Astrocyte (in vitro differentiated cells and primary cell): ENCODE measurements around the gene ZNF532. TPM values are rescaled to one million over a fixed set of nuclear protein-coding genes. Genes with fewer than 3 reads are reported as not detected.

Experiments
- DNase-seq: peaks from one replicate; pipeline ENCODE4 v3.0.0-alpha.2; 2010; ENCODE audit warnings: low read depth
- FAIRE-seq: peaks from 2 replicates; lab custom pipeline; 2011; peaks lifted over from hg19 to GRCh38; lab: Jason Lieb, UNC
- H2AFZ ChIP-seq: 2 replicates; pipeline ENCODE4 v1.6.0; 2012; ENCODE audit warnings: low read depth, low read length, inconsistent platforms
- H3K27ac ChIP-seq: 2 replicates; pipeline ENCODE4 v1.5.1; 2011; ENCODE audit warnings: low read depth, low read length, inconsistent platforms
- H3K27me3 ChIP-seq: 2 replicates; pipeline ENCODE4 v1.6.0; 2011; ENCODE audit warnings: low read length, inconsistent platforms; ENCODE audit not compliant: insufficient read depth
- H3K36me3 ChIP-seq: 2 replicates; pipeline ENCODE4 v1.5.1; 2011; ENCODE audit warnings: low read length, inconsistent platforms; ENCODE audit not compliant: insufficient read depth
- H3K4me1 ChIP-seq: 2 replicates; pipeline ENCODE4 v1.5.1; 2011; ENCODE audit warnings: low read length, inconsistent platforms; ENCODE audit not compliant: insufficient read depth
- H3K4me2 ChIP-seq: 2 replicates; pipeline ENCODE4 v1.6.0; 2012; ENCODE audit warnings: low read length, inconsistent platforms
- H3K4me3 ChIP-seq: 2 replicates; pipeline ENCODE4 v1.5.1; 2011; ENCODE audit warnings: low read depth, mild to moderate bottlenecking, low read length, inconsistent platforms; ENCODE audit not compliant: insufficient read depth
- H3K79me2 ChIP-seq: 2 replicates; pipeline ENCODE4 v1.6.0; 2012; ENCODE audit warnings: mild to moderate bottlenecking, low read length, inconsistent platforms; ENCODE audit not compliant: insufficient read depth
- H3K9ac ChIP-seq: 2 replicates; pipeline ENCODE4 v1.6.0; 2012; ENCODE audit warnings: mild to moderate bottlenecking, low read length, inconsistent platforms
- H3K9me3 ChIP-seq: 2 replicates; pipeline ENCODE4 v1.5.1; 2012; ENCODE audit warnings: low read depth, mild to moderate bottlenecking, low read length, inconsistent platforms; ENCODE audit not compliant: insufficient read depth
- H4K20me1 ChIP-seq: 2 replicates; pipeline ENCODE4 v1.6.0; 2012; ENCODE audit warnings: low read length, inconsistent platforms; ENCODE audit not compliant: insufficient read depth
- H3K27ac Mint-ChIP-seq: one replicate; pipeline ENCODE4 v1.8.0; 2021; ENCODE audit warnings: mild to moderate bottlenecking, mixed read lengths; ENCODE audit not compliant: unreplicated experiment
- H3K27me3 Mint-ChIP-seq: one replicate; pipeline ENCODE4 v1.8.0; 2021; ENCODE audit warnings: low read depth, mixed read lengths; ENCODE audit not compliant: unreplicated experiment
- H3K36me3 Mint-ChIP-seq: one replicate; pipeline ENCODE4 v1.8.0; 2021; ENCODE audit warnings: low read depth, mixed read lengths; ENCODE audit not compliant: unreplicated experiment
- H3K4me1 Mint-ChIP-seq: one replicate; pipeline ENCODE4 v1.8.0; 2021; ENCODE audit warnings: low read depth, mixed read lengths; ENCODE audit not compliant: unreplicated experiment
- H3K4me3 Mint-ChIP-seq: one replicate; pipeline ENCODE4 v1.8.0; 2021; ENCODE audit warnings: mild to moderate bottlenecking, moderate library complexity, mixed read lengths; ENCODE audit not compliant: unreplicated experiment
- H3K9me3 Mint-ChIP-seq: one replicate; pipeline ENCODE4 v1.8.0; 2021; ENCODE audit warnings: mild to moderate bottlenecking, mixed read lengths; ENCODE audit not compliant: unreplicated experiment
- EZH2 ChIP-seq: IDR thresholded peaks from 2 replicates; pipeline ENCODE4 v1.6.1; 2012; ENCODE audit warnings: mild to moderate bottlenecking, low read length, inconsistent platforms; ENCODE audit not compliant: insufficient read depth
- total RNA-seq: library from RNA; stranded (reverse); gene quantifications from 2 replicates; pipeline ENCODE4 v1.2.1, GENCODE V29; 2021
- TF ChIP-seq, protein P1 (sequence below): IDR thresholded peaks from 2 replicates; pipeline ENCODE4 v1.5.1; 2011; ENCODE audit warnings: low read depth, mild to moderate bottlenecking, inconsistent platforms, low read length, moderate library complexity; ENCODE audit not compliant: insufficient read depth

ZNF532 gene
- total RNA-seq, 1 donor from 2014 or later = 135 TPM

DNA sequence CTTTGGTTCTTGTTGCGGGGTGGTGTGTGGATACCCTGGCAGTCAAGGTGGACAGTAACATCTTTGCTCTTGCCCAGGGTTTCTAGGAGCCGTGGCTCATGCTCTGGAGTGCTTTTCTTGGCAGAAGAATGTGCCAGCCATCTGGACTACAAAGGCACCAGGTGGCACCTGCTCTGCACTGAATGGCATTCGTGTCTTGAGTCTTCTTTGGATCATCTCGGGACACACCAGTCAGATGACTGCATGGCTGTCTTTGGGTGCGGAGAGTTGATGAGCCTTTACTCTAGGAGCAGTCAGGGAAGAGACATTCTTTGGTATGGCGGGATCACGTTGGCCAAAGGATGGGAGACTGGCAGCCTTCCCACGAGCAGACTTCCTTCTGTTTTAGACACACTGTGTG, 170.9 kb downstream of the ZNF532 start:
- FAIRE-seq = no peak
- H3K79me2 ChIP-seq = no peaks in the 10 kb centered on the region
- Mint-ChIP-seq H3K4me3 (no peak overlapping the region), H3K27me3 (peaks cover 10% of the 10 kb centered on the region), H3K4me1 (peaks cover 4% of the 10 kb centered on the region), H3K36me3 (no peaks in the 10 kb centered on the region), H3K27ac (no peak overlapping the region), H3K9me3 (peaks cover 3% of the 10 kb centered on the region)
- no peaks in the 10 kb centered on the region for H3K9me3 ChIP-seq
- H3K4me1 ChIP-seq = no peaks in the 10 kb centered on the region
- DNase-seq = no peak
- H3K9ac ChIP-seq = no peak overlapping the region
- H3K4me2 ChIP-seq = no peak overlapping the region
- H3K27ac ChIP-seq = no peak overlapping the region
- no peaks in the 10 kb centered on the region for H3K36me3 ChIP-seq
- H3K27me3 ChIP-seq = no peaks in the 10 kb centered on the region
- TF ChIP-seq, protein P1, sequence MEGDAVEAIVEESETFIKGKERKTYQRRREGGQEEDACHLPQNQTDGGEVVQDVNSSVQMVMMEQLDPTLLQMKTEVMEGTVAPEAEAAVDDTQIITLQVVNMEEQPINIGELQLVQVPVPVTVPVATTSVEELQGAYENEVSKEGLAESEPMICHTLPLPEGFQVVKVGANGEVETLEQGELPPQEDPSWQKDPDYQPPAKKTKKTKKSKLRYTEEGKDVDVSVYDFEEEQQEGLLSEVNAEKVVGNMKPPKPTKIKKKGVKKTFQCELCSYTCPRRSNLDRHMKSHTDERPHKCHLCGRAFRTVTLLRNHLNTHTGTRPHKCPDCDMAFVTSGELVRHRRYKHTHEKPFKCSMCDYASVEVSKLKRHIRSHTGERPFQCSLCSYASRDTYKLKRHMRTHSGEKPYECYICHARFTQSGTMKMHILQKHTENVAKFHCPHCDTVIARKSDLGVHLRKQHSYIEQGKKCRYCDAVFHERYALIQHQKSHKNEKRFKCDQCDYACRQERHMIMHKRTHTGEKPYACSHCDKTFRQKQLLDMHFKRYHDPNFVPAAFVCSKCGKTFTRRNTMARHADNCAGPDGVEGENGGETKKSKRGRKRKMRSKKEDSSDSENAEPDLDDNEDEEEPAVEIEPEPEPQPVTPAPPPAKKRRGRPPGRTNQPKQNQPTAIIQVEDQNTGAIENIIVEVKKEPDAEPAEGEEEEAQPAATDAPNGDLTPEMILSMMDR = no peak
- no peak for TF ChIP-seq EZH2
- H3K4me3 ChIP-seq = no peak overlapping the region
- H4K20me1 ChIP-seq = no peaks in the 10 kb centered on the region
- no peak overlapping the region for H2AFZ ChIP-seq

Other genes starting within 250 kb of the ZNF532 start
- 84.2 and 87.2 TPM in 2 replicates for gene ALPK2, start 235.8 kb upstream of the ZNF532 start, total RNA-seq
- gene MALT1, start 193.4 kb upstream of the ZNF532 start, total RNA-seq = 38.2 and 40.3 TPM in 2 replicates